ENCODE results near the gene ZNF511. TPM values are rescaled to one million over a fixed set of nuclear protein-coding genes. Genes with fewer than 3 reads are reported as not detected.

ZNF511 gene
- total RNA-seq, 1 donor from 2014 or later, result 34.4 TPM

DNA sequence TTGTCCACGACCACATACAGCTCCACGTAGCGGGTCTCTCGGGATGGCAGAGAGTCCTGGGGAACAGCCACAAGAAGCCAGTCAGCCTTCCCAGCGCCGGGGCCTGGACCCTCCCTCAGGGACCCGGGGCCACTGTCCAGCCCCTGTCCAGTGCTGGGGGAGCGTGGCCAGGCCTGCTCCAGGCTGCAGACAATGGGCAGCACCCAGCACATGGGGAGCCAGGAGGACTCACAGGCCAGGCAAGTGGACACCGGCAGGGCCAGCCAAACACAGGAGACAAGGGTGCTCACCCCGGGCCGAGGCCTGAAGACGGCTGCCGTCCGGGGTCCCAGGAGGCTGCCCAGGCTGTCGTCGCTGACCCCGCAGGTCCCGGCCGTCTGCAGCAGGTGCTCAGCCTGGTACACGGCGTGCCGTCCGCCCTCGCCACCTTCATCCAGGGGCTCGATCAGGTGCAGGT, 35.7 kb upstream of the ZNF511 start:
- DNase-seq (ENCODE audit: low spot score), result no peak
- intact Hi-C loops (cut with DNase I), result no loop called here

DNA sequence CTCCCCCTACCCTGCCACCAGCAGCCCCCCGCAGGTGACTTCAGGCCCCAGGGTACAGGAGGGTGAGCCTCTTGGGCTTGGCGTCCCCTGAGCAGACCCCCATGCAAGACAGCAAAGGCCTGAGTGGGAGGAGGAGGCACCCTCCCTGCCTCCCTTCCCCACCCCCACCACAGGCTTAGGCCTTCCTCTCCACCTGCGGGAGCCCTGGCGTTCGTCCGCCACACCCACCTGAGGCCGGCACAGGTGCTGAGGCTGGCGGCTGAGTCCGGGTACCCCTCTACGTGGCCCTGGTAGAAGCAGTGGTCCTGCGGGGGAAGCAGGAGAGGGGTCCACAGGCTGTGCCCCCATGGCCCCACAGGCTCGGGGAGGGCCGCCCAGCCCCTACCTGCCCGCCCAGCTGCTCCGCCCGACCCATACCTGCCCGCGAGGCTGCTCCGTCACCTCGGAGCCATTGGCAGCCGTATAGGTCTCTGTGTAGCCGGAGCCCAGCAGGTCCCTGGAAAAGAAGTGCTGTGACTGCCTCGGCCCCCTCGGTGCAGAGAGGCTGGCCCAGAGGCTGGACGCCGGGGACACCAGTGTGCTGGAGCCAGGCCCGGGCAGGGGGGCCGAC, 35.1 kb upstream of the ZNF511 start:
- intact Hi-C loops (cut with DNase I), result no loop called here
- DNase-seq (ENCODE audit: low spot score), result no peak

DNA sequence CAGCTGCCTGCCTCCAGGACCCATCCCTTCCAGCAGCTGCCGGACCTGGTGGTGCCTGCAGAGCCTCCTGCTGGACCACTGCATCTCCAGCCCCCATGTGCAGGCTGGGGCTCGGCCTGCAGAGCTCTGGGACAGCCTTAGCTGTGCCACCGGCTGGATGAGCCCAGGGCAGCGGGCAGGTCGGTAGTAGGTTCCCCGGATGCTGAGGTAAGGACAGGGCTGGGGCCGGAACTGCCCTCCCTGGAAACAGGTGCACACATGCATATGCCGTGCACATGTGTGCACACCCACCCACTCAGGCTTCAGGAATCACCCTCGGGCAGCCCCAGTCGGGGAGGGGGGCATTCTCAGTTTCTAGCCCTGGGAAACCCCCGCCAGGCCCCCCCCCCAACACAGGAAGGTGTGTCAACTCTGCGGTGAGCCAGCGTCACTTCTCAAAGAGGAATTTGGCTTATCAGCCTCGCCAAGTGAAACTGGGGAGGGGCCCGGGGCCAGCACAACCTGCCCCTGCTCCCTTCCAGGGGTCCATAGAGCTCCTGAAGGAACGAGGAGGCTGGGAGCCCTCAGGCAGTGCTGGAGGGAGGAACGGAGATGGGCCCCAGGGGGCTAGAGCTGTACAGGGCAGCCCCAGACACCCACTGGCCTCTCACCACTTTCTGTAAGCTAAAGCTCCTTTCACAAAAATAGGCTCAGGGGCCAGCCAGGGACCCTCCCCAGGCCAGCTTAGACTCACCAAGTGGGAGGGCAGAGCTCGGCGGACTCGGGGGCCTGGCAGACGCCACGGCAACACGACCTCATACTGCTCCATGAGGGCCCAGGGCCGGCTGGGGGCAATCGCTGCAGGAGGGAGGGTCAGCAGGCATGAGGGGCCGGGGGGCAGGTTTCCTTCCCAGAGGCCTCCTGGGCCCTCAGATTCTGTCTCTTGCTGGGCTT, 33.7 kb upstream of the ZNF511 start:
- intact Hi-C loops (cut with DNase I), result no loop called here
- DNase-seq (ENCODE audit: low spot score), result peak; percentile 92

DNA sequence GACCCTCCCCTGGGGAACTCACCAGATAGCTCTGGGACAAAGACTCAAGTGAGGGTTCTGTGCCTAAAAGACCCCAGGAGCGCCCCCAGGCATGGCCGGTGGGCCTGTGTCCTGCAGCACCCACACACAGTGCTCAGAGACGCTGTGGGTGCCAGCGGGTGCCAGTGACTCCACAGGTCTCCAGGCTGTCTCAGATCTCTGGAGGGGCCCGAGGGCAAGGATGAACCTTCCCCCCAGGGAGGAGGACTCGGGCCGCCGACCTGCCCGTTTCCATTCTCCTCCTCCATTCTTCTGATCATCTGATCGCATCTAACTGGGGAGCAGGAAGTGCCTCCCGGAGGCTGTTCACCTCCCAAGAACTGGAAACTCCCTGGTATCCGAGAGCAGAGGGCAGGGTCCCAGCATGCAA, 33.0 kb upstream of the ZNF511 start:
- intact Hi-C loops (cut with DNase I), result no loop called here
- no peak for DNase-seq (ENCODE audit: low spot score)

GRCh38 chr10:133276100-133276434, 32.6 kb upstream of the ZNF511 start:
- intact Hi-C loops (cut with DNase I), result no loop called here
- DNase-seq (ENCODE audit: low spot score), result no peak

DNA sequence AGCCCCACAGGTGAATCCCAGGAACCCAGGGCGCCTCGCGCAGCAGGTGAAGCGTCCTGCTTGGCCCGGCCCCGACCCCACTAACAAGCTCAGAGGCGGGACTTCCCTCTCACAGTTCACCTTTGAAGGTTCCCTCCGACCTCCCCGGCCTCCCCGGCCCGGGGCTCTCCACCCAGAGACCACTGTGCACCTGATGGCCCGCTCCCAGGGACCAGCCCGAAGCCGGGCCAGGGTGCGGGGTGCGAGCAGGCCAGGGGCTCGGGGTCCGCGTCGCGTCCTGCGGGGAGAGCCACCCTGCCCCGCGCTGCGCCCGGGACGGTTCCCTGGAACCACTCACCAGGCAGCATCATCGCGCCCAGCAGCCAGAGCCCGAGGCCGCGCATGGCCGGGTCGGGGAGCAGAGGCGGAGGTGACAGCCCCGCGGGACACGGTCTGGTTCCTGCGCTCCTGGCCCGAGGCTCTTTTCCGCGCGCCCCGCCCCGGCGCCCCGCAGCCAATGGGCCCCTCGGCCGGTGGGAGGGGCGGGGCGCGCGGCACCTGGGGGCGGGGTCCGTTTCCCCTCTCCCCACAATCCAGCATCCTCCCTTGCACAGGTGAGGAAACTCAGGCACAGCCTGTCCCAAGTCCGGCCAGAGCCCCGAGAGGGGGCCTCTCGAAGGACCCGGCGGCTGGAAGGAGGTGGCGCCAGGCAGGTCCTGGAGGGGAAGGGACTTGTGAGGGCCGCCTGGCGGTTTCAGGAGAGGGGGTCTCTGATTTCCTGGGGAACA, 32.1 kb upstream of the ZNF511 start, which contains the start of gene ADAM8:
TSS of gene ADAM8 (minus strand) at position 434 of the 767 bp plus-strand sequence. CDS start at position 383, 51 bp downstream.
- intact Hi-C loops (cut with DNase I), result no loop called here
- peak; percentile 92 for DNase-seq (ENCODE audit: low spot score)

DNA sequence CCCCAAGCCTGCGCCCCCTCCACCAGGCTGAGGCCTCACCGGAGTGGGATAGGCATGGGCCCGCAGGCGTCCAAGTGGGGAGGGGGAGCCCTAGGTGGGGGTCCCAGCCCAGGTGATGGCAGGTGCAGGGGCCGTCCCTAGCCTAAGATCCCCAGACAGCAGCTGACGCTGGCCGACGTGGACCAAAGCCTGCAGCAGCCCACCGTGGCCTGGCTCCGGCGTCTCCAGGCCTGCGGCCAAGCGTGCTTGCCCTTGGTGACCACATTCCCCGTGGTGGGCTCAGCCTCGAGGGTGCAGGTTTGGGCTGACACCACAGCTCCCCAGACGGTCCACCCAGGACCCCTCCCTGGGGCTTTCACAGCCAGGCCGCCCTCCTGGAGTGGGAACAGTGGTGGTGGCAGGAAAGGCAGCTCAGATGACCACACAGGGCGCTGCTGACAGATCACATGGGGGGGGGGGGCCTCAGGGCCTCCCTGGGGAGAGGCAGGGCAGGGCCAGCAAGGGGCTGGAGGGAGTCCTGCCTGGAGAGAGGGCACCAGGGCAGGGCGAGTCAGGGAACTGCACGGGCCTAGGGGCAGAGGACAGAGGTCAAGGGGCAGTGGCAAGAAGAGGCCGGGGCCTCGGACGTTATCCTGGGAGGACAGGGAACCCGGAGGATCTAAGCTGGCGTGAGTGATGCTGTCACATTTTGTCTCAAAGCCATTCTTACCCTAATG, 31.3 kb upstream of the ZNF511 start:
- DNase-seq (ENCODE audit: low spot score), result no peak
- intact Hi-C loops (cut with DNase I), result no loop called here

- DNase-seq (ENCODE audit: low spot score), result no peak
- intact Hi-C loops (cut with DNase I), result no loop called here
These were observed 30.6 kb upstream of the ZNF511 start for GRCh38 chr10:133277993-133278576.

DNA sequence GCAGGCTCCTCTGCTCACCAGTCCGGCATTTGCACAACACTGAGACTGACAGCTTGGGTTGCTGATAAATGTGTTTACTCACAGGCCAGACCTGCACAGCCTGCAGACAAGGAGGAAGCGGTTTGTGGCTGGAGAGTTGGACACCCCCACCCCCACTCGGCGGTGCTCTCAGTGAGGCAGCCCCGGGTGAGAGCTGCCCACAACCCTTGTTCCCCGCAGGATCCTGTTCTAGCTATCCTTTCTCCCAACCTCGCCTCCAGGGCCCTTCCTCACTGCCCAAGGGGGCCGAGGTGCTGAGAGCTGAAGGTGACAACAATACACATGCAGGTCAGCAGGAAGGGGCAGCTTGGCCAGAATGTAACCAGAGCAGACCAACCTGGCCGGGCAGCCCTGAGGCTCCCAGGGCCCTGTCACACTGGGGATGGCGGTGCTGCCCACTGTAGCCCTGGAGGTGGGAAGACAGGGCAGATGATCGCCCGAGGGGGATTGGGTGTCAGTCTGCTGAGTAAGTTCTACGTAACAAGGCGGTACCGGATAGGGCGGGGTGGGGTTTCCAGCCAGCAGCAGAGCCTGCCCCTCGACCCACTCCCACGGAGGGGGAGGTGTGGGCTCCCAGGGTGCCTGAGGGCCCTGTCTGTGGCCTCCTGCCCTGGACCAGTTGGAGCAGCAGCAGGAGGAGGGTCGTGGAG, 30.0 kb upstream of the ZNF511 start:
- intact Hi-C loops (cut with DNase I), result no loop called here
- peak; percentile 95 for DNase-seq (ENCODE audit: low spot score)

GRCh38 chr10:133279326-133280226, 29.1 kb upstream of the ZNF511 start:
- intact Hi-C loops (cut with DNase I), result no loop called here
- DNase-seq (ENCODE audit: low spot score), result no peak

- no peak for DNase-seq (ENCODE audit: low spot score)
- intact Hi-C loops (cut with DNase I), result no loop called here
These were observed 28.2 kb upstream of the ZNF511 start for GRCh38 chr10:133280391-133281059.

DNA sequence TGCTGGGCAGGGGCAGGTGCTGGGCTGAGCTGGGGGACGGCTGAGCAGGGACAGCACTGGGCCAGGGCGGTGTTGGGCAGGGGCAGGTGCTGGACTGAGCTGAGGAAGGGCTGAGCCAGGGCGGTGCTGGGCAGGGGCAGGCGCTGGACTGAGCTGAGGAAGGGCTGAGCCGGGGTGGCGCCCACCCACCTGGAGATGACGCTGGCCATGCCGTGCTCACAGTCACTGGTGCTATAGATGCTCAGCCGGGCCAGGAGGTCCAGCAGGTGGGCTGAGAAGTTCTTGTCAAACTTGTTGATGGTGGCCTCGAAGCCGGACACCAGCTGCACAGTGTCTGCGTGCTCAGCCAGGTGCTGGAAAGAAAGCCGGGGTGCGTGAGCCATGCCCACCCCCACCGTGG, 27.6 kb upstream of the ZNF511 start:
- intact Hi-C loops (cut with DNase I), result no loop called here
- no peak for DNase-seq (ENCODE audit: low spot score)

GRCh38 chr10:133281628-133282372, 26.9 kb upstream of the ZNF511 start:
- intact Hi-C loops (cut with DNase I), result no loop called here
- no peak for DNase-seq (ENCODE audit: low spot score)

GRCh38 chr10:133282846-133283390, 25.8 kb upstream of the ZNF511 start:
- intact Hi-C loops (cut with DNase I), result no loop called here
- no peak for DNase-seq (ENCODE audit: low spot score)

GRCh38 chr10:133283931-133284330, 24.8 kb upstream of the ZNF511 start:
- intact Hi-C loops (cut with DNase I), result no loop called here

DNA sequence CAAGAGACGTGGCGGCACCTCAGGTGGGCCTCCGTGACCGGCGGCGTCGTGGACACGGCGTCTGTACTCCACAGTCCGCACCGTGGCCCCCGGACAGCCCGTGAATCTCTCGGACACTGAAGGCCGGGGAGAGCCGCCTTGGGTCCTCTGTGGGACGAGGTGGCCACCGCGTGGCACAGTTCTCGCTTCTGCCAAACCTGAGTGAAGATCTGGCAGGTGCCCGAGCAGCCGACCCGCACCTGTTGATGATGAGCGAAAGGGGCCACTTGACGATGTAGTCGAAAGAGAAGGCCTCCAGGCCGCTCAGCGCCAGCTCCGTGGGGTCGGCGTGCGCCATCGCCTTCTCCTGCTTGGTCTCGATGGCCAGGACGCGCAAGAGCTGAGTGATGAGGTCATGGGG, 23.5 kb upstream of the ZNF511 start:
- no peak for DNase-seq (ENCODE audit: low spot score)
- intact Hi-C loops (cut with DNase I), result no loop called here

More at GRCh38 chr10:133283931-133284330, 24.8 kb upstream of the ZNF511 start:
- no peak for DNase-seq (ENCODE audit: low spot score)

Measured in cardiac septum (tissue), 1 donor.